Right ventricle myocardium superior (tissue), 1 donor: ENCODE measurements around the gene PDCD6IP. TPM values are rescaled to one million over a fixed set of nuclear protein-coding genes. Genes with fewer than 3 reads are reported as not detected.
"Not testable (repeated sequence)": the region's sequence is repeated elsewhere in the genome, so short reads cannot be mapped to it uniquely, and the experiment has no call there.

ENCODE experiments used
- ATAC-seq: fragments of 200-7000 bp; cut with Tn5 transposase; one replicate; pipeline ENCODE4 v1.9.1; 2020; ENCODE audit warnings: mild to moderate bottlenecking; ENCODE audit not compliant: poor library complexity
- DNase-seq: peaks from one replicate; pipeline ENCODE4 v3.0.0-alpha.2; 2020
- intact Hi-C: fragments of 100-400 bp; cut with DNase I; formaldehyde crosslinking; loops from one replicate; pipeline ENCODE4 v1.11.2; 2022
- total RNA-seq: library from RNA; stranded (reverse); fragmentation: NEBNext Ultra II Directional; extraction: Animal tissue kit (Norgen Biotek cat#: 25700); gene quantifications from one replicate; pipeline ENCODE4 v1.2.1, GENCODE V29; 2021
- donor health status: DM: no; HTN: yes; CAD: no; lungs with severe emphysema.

PDCD6IP gene
- total RNA-seq, 1 donor from 2014 or later: 131 TPM

- ATAC-seq (no peak), DNase-seq (no peak)
- intact Hi-C loops: no loop called here
These were observed 35.1 kb downstream of the PDCD6IP start for GRCh38 chr3:33833408-33834095.

- intact Hi-C loops: no loop called here
- DNase-seq: no peak
- ATAC-seq: no peak
These were observed 35.6 kb downstream of the PDCD6IP start for GRCh38 chr3:33834096-33834453.

DNA sequence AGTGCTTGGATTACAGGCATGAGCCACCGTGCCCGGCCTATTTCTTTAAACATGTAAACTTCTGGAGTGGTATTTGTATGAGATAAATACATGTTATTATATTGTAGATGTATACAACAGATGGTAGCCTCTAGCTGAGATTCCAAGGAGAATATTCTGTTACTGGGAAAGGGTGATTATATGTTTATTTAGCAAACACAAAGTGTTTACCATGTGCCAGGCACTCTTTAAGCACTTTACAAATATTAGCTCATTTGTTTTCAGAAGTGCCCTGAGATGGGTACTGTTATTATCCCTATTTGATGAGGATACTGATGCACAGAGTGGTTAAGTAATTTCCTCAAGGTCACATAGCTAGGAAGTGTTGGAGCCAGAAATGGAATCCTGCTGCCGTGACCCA is 38.8 kb downstream of the PDCD6IP start:
- intact Hi-C loops, ATAC-seq, DNase-seq: not testable (repeated sequence)

DNA sequence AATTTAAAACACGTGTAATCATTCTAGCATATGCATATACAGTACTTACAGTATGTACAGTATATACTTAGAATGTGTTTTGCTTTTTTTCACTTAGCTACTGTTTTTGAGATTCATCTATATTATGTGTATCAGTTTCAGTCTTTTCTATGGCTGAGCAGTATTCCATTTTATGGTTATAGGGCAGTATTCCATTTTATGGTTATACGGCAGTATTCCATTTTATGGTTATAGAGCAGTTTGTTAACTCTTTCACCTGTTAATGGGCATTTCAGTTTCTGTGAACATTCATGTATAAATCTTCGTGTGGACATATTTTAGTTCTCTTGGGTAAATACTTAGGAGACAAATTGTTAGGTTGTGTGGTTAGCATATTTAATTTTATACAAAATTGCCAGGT is 40.9 kb downstream of the PDCD6IP start:
- intact Hi-C loops: no loop called here
- no peak for DNase-seq
- no peak for ATAC-seq

DNA sequence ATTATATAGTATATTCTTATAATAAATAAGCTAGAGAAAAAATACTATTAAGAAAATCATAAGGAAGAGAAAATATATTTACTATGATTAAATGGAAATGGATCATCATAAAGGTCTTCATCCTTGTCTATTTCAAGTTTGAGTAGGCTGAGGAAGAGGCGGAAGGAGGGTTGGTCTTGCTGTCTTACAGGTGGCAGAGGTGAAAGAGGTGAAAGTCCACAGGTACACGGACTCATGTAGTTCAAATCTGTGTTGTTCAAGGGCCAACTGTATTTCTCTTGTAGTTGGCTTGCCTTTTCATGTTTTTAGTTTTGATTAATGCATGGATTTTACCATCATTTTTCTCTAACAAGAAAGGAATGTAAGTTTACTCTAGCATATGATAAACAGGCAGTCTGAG is 41.7 kb downstream of the PDCD6IP start:
- ATAC-seq: no peak
- intact Hi-C loops: no loop called here
- no peak for DNase-seq

- intact Hi-C loops: no loop called here
- DNase-seq (no peak), ATAC-seq (peak; percentile 34)
These were observed 50.4 kb downstream of the PDCD6IP start for GRCh38 chr3:33848624-33849347.

DNA sequence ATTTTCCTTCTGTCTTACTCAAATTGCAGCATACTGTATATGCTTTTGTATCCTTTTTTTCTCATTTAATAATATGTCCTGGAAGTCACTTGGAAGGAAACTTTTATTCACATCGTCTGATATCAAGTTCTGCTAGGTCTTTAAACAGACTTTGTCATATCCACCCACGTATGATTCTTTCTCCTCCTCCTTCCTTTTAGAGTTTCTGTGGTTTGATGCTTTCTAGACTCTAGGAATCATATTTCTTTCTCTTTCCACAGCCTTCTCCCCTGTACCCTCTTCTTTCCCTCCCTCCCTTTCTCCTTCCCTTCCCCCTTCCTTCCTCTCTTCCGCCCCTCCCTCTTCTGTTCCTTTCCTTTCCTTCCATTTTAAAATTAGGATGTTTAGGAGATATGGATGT is 52.2 kb downstream of the PDCD6IP start:
- DNase-seq, intact Hi-C loops, ATAC-seq: not testable (repeated sequence)

GRCh38 chr3:33855407-33855806 is 57.0 kb downstream of the PDCD6IP start:
- intact Hi-C loops, DNase-seq, ATAC-seq: not testable (repeated sequence)

DNA sequence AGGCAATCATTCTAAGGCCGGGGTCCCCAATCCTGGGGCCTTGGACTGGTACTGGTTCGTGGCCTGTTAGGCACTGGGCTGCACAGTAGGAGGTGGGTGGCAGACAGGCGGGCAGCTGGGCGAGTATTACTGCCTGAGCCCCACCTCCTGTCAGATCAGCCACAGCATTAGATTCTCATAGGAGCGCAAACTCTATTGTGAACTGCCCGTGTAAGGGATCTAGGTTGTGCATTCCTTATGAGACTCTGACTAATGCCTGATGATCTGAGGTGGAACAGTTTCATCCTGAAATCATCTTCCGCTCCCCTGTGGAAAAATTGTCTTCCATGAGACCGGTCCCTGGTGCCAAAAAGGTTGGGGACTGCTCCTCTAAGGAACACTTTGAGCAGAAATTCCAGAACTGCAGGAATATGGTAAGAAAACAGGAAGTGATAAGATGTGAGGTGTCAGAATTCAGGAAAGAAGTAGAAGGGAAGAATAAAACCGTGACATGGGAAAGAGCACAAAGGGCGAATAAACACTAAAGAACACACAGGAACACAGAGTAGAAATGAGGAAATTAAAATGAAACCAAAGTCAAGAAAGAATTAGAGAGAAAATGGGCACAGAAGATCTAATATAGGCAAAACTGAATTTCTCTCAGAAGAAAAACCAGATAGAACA is 57.6 kb downstream of the PDCD6IP start:
- no peak for ATAC-seq
- DNase-seq: no peak
- intact Hi-C loops: no loop called here

DNA sequence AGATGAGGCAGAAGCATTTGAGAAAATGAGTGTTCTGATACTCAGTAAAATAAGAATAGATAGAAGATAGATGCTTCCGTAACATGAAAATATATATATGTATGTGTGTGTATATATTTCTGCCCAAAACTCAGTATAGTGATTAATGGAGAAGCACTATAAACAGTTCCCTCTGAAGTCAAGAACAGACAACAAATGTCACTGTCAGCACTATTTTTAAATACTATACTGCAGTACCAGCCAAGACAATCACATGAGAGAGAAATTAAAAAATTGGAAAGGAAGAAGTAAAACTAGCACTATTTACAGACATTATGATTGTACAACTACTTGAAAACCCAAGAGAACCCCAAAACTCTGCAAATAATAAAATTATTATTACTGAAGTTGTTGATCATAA is 59.3 kb downstream of the PDCD6IP start:
- intact Hi-C loops, DNase-seq: not testable (repeated sequence)
- peak; percentile 66 for ATAC-seq

DNA sequence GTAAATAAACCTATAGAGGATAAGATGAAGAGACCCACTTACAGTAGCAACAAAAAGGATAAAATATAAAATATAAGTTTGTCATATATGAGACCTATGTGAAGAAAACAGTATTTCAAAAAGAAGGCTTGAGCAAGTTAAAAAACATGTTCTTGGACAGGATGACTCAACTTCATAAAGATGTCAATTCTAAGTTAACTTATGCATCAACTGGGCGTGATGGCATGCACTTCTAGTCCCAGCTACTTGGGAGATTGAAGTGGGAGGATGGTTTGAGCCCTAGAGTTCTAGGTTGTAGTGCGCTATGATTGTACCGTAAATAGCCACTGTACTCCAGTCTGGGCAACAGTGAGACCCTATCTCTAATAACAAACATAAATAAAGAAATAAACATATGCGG is 59.7 kb downstream of the PDCD6IP start:
- intact Hi-C loops: no loop called here
- no peak for ATAC-seq
- no peak for DNase-seq

GRCh38 chr3:33860373-33861050 is 62.1 kb downstream of the PDCD6IP start:
- ATAC-seq (peak; percentile 52), DNase-seq (no peak)
- intact Hi-C loops: no loop called here

DNA sequence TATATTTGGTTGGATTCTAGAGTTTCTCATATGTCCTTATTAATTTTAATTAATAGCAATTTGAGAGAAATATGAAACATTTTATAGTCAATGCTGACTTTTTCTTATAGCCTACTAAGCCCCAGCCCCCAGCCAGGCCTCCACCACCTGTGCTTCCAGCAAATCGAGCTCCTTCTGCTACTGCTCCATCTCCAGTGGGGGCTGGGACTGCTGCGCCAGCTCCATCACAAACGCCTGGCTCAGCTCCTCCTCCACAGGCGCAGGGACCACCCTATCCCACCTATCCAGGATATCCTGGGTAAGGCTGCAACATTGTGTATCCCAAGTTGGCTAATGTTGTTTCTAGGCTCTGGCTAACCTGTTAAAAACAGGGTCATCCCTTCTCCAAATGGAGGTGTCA is 66.7 kb downstream of the PDCD6IP start:
- no peak for ATAC-seq
- intact Hi-C loops: no loop called here
- DNase-seq: no peak

GRCh38 chr3:33868309-33868708 is 69.9 kb downstream of the PDCD6IP start:
- DNase-seq: no peak
- no peak for ATAC-seq
- intact Hi-C loops: no loop called here

GRCh38 chr3:33869977-33870376 is 71.5 kb downstream of the PDCD6IP start:
- DNase-seq (no peak), ATAC-seq (peak; percentile 89)
- intact Hi-C loops: no loop called here

DNA sequence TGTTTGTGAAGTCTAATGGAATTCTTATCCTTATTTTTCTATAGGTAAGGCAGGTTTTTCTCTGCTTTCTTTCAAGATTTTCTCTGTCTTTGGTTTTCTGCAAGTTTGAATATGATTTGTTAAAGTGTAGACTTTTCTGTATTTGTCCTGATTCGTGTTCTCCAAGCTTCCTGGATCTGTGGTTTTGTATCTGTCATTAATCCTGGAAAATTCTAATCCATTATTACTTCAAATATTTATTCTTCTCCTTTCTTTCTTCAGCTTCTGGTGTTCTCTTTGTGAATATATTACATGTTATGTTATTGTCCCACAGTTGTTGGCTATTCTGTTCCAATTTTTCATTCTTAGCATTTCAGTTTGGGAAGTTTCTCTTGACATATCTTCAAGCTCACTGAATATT is 76.4 kb downstream of the PDCD6IP start:
- DNase-seq: no peak
- no peak for ATAC-seq
- intact Hi-C loops: no loop called here

DNA sequence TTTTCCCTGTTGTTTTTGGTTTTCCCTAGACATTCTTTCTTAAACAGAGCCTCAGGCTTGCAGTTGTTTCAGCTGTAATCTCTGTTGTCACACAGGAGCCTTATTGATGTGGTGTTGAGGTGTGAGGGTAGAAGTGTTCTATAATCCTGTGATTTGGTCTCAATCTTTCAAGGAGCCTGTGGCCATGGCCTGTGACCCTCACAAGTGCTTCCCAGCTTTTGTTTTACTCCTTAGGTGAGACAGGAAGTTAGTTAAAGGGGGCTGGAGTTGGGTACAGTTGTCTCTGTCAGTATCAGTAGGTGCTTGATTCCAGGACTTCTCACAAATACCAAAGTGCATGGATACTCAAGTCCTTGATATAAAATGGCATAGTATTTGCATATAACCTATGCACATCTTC is 77.2 kb downstream of the PDCD6IP start:
- ATAC-seq (no peak), DNase-seq (no peak)
- intact Hi-C loops: no loop called here

GRCh38 chr3:33877187-33877586 is 78.8 kb downstream of the PDCD6IP start:
- peak; percentile 19 for ATAC-seq
- intact Hi-C loops: no loop called here
- DNase-seq: no peak

DNA sequence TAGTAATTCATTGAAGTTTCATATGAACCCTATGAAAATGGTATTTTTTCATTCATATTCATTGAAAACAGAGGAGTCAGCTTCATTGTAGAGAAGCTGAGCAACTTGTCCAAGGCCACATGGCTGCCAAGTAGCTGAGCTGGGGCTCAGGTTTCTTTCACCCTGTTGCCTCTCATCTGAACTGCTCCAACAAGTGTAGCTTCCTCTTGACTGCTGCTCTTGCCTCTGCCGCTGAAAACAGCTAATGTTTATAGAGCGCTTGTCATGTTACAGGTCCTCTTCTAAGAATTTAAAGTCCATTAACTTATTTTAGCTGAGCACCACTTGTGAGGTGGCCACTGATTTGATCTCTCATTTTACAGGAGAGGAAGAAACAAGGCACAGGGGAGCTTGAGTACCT is 81.1 kb downstream of the PDCD6IP start:
- intact Hi-C loops: no loop called here
- DNase-seq (no peak), ATAC-seq (no peak)
